Measurements from ENCODE around the gene ADARB1. TPM values are rescaled to one million over a fixed set of nuclear protein-coding genes. Genes with fewer than 3 reads are reported as not detected.

Gene ADARB1
- total RNA-seq, 4 donors from 2014 or later = 3.4 to 15.6 (median 5.7) TPM

- no peak overlapping the region for H3K4me3 ChIP-seq
- intact Hi-C loops (cut with DNase I) = no loop called here
- H3K4me1 ChIP-seq = no peaks in the 10 kb centered on the region
- no peaks in the 10 kb centered on the region for H3K9me3 ChIP-seq
- TF ChIP-seq CTCF (IDR thresholded peaks at IDR 0.05) (no peak), POLR2A (IDR thresholded peaks at IDR 0.05) (no peak)
- no peaks in the 10 kb centered on the region for H3K27me3 ChIP-seq
- 74 to 75% methylated on average over 14 to 16 of the region's 16 CpGs for WGBS, 2 donors
- H3K36me3 ChIP-seq = peaks cover 0 to 31% (median 11%) of the 10 kb centered on the region in 3 donors
- DNase-seq = no peak
- no peak overlapping the region for H3K27ac ChIP-seq
Observed at GRCh38 chr21:45200581-45201296, 126.4 kb downstream of the ADARB1 start.

GRCh38 chr21:45202344-45202743 lies 128.0 kb downstream of the ADARB1 start:
- H3K36me3 ChIP-seq = peaks cover 0 to 39% (median 11%) of the 10 kb centered on the region in 3 donors
- no peak for TF ChIP-seq POLR2A (IDR thresholded peaks at IDR 0.05)
- no peak for TF ChIP-seq CTCF (IDR thresholded peaks at IDR 0.05)
- H3K4me3 ChIP-seq = no peak overlapping the region
- H3K27me3 ChIP-seq = no peaks in the 10 kb centered on the region
- 81 to 94% methylated on average over 6 to 8 of the region's 9 CpGs for WGBS, 2 donors
- no peaks in the 10 kb centered on the region for H3K4me1 ChIP-seq
- DNase-seq = no peak
- intact Hi-C loops (cut with DNase I) = no loop called here
- H3K27ac ChIP-seq = no peak overlapping the region
- H3K9me3 ChIP-seq = no peaks in the 10 kb centered on the region

GRCh38 chr21:45202889-45203288 lies 128.5 kb downstream of the ADARB1 start:
- Histone ChIP-seq H3K27ac (no peak overlapping the region), H3K4me3 (no peak overlapping the region), H3K27me3 (no peaks in the 10 kb centered on the region), H3K4me1 (no peaks in the 10 kb centered on the region), H3K36me3 (peaks cover 0 to 44% (median 11%) of the 10 kb centered on the region in 3 donors), H3K9me3 (no peaks in the 10 kb centered on the region)
- no peak for DNase-seq
- intact Hi-C loops (cut with DNase I) = no loop called here
- 92 to 94% methylated on average over 15 to 16 of the region's 16 CpGs for WGBS, 2 donors
- TF ChIP-seq POLR2A (IDR thresholded peaks at IDR 0.05) = no peak
- no peak for TF ChIP-seq CTCF (IDR thresholded peaks at IDR 0.05)

- intact Hi-C loops (cut with DNase I) = no loop called here
- Histone ChIP-seq H3K4me1 (no peaks in the 10 kb centered on the region), H3K27me3 (no peaks in the 10 kb centered on the region), H3K4me3 (no peak overlapping the region), H3K36me3 (peaks cover 0 to 48% (median 11%) of the 10 kb centered on the region in 3 donors), H3K9me3 (no peaks in the 10 kb centered on the region), H3K27ac (no peak overlapping the region)
- 84 to 89% methylated on average over 8 of the region's 8 CpGs for WGBS, 2 donors
- TF ChIP-seq POLR2A (IDR thresholded peaks at IDR 0.05) (no peak), CTCF (IDR thresholded peaks at IDR 0.05) (no peak)
- no peak for DNase-seq
Observed at GRCh38 chr21:45203983-45204382, 129.6 kb downstream of the ADARB1 start.

- WGBS, 2 donors = 82 to 90% methylated on average over 7 to 11 of the region's 11 CpGs
- no peak for TF ChIP-seq POLR2A (IDR thresholded peaks at IDR 0.05)
- no peak for TF ChIP-seq CTCF (IDR thresholded peaks at IDR 0.05)
- no peaks in the 10 kb centered on the region for H3K4me1 ChIP-seq
- no peak overlapping the region for H3K27ac ChIP-seq
- intact Hi-C loops (cut with DNase I) = no loop called here
- no peak overlapping the region for H3K4me3 ChIP-seq
- no peaks in the 10 kb centered on the region for H3K9me3 ChIP-seq
- no peak for DNase-seq
- no peaks in the 10 kb centered on the region for H3K27me3 ChIP-seq
- H3K36me3 ChIP-seq = peaks cover 0 to 48% (median 11%) of the 10 kb centered on the region in 3 donors
Observed at GRCh38 chr21:45204395-45204794, 130.0 kb downstream of the ADARB1 start.
